Esophagus muscularis mucosa (tissue), 4 donors: ENCODE data around the gene UBE2D3.

Experiments used
- CTCF ChIP-seq, 3 experiments: fragments of 200-600 bp in 2 of 3; fragments of 450-650 bp in 1 of 3; sonication (generic) in 2 of 3; IDR thresholded peaks; one replicate each; pipeline ENCODE4 v1.5.1; 2017 to 2019; ENCODE audit warnings: antibody characterized with exemption in 3 of 3, mild to moderate bottlenecking in 2 of 3, moderate library complexity in 1 of 3
- EP300 ChIP-seq: sonication (generic); formaldehyde crosslinking; IDR thresholded peaks from one replicate; pipeline ENCODE4 v1.6.1; 2017; ENCODE audit warnings: antibody characterized with exemption
- POLR2AphosphoS5 ChIP-seq, 2 donors: sonication (generic); formaldehyde crosslinking; IDR thresholded peaks; one replicate each; pipeline ENCODE4 v1.6.1; 2017; ENCODE audit warnings: antibody characterized with exemption in 2 of 2

GRCh38 chr4:102826890-102827673 lies at the start of gene UBE2D3:
- TF ChIP-seq CTCF (IDR thresholded peaks at IDR 0.05) = peak in 2 of 3 experiments; percentile 7 to 9
- peak; percentile 73 to 94 for TF ChIP-seq POLR2AphosphoS5 (IDR thresholded peaks at IDR 0.05)
- no peak for TF ChIP-seq EP300
